GM19351 (cell line): Measurements from ENCODE around the gene ASCC3.
A peak's percentile ranks its signal among the peaks of the same experiment; 100 is the strongest.
"Not testable (repeated sequence)": the region's sequence is repeated elsewhere in the genome, so short reads cannot be mapped to it uniquely, and the experiment has no call there.

ENCODE experiments used
- ATAC-seq: cut with Tn5 transposase; IDR thresholded peaks from one replicate; pipeline ENCODE4 v1.9.1; 2021; ENCODE audit warnings: mild to moderate bottlenecking, moderate library complexity; ENCODE audit not compliant: unreplicated experiment

The ASCC3 gene

GRCh38 chr6:100880853-100881706 lies at the start of gene ASCC3:
ASCC3 (minus strand) TSS chr6:100881329; CDS start chr6:100867997, 13,332 bp downstream.
- ATAC-seq, result peak; percentile 91

GRCh38 chr6:100925749-100926148 lies 44.6 kb upstream of the ASCC3 start:
- no peak for ATAC-seq

- no peak for ATAC-seq
Measured at GRCh38 chr6:100924534-100925227, 43.6 kb upstream of the ASCC3 start.

- no peak for ATAC-seq
Measured at GRCh38 chr6:100923481-100924165, 42.5 kb upstream of the ASCC3 start.

- ATAC-seq, result no peak
Measured at GRCh38 chr6:100920028-100920605, 39.0 kb upstream of the ASCC3 start.

GRCh38 chr6:100918152-100918551 lies 37.0 kb upstream of the ASCC3 start:
- ATAC-seq, result no peak

- ATAC-seq, result no peak
Measured at GRCh38 chr6:100915876-100916275, 34.7 kb upstream of the ASCC3 start.

- no peak for ATAC-seq
Measured at GRCh38 chr6:100913400-100914276, 32.5 kb upstream of the ASCC3 start.

- ATAC-seq, result no peak
Measured at GRCh38 chr6:100906325-100906724, 25.2 kb upstream of the ASCC3 start.

GRCh38 chr6:100905067-100905466 lies 23.9 kb upstream of the ASCC3 start:
- no peak for ATAC-seq

- no peak for ATAC-seq
Measured at GRCh38 chr6:100904316-100904715, 23.2 kb upstream of the ASCC3 start.

GRCh38 chr6:100901582-100901981 lies 20.5 kb upstream of the ASCC3 start:
- no peak for ATAC-seq

GRCh38 chr6:100899202-100899601 lies 18.1 kb upstream of the ASCC3 start:
- ATAC-seq, result no peak

- no peak for ATAC-seq
Measured at GRCh38 chr6:100897671-100898070, 16.5 kb upstream of the ASCC3 start.

GRCh38 chr6:100893743-100894142 lies 12.6 kb upstream of the ASCC3 start:
- no peak for ATAC-seq

GRCh38 chr6:100892693-100893092 lies 11.6 kb upstream of the ASCC3 start:
- ATAC-seq, result no peak

GRCh38 chr6:100892116-100892515 lies 11.0 kb upstream of the ASCC3 start:
- no peak for ATAC-seq

GRCh38 chr6:100891079-100891478 lies 9.9 kb upstream of the ASCC3 start:
- ATAC-seq, result no peak

- not testable (repeated sequence) for ATAC-seq
Measured at GRCh38 chr6:100890646-100891045, 9.5 kb upstream of the ASCC3 start.

GRCh38 chr6:100889351-100889750 lies 8.2 kb upstream of the ASCC3 start:
- ATAC-seq, result no peak
